Lower lobe of right lung (tissue), 2 donors: ENCODE measurements around the gene GLIPR1. TPM values are rescaled to one million over a fixed set of nuclear protein-coding genes. Genes with fewer than 3 reads are reported as not detected.
A peak's percentile ranks its signal among the peaks of the same experiment; 100 is the strongest.

ENCODE experiments used
- ATAC-seq, 2 donors: fragments of 200-7000 bp; cut with Tn5 transposase; one replicate each; pipeline ENCODE4 v1.9.1; 2020 to 2022; ENCODE audit warnings: mild to moderate bottlenecking in 2 of 2, moderate library complexity in 2 of 2
- DNase-seq: peaks from one replicate; pipeline ENCODE4 v3.0.0-alpha.2; 2020
- H3K27ac ChIP-seq: fragments of 200-600 bp; one replicate; pipeline ENCODE4 v1.8.0; 2022
- H3K27me3 ChIP-seq: fragments of 200-600 bp; one replicate; pipeline ENCODE4 v1.8.0; 2022; ENCODE audit warnings: low read depth
- H3K36me3 ChIP-seq: fragments of 200-600 bp; one replicate; pipeline ENCODE4 v1.8.0; 2022; ENCODE audit warnings: mild to moderate bottlenecking
- H3K4me1 ChIP-seq: fragments of 200-600 bp; one replicate; pipeline ENCODE4 v1.8.0; 2022
- H3K4me3 ChIP-seq: fragments of 200-600 bp; one replicate; pipeline ENCODE4 v1.8.0; 2022; ENCODE audit warnings: mild to moderate bottlenecking
- H3K9me3 ChIP-seq: fragments of 200-600 bp; one replicate; pipeline ENCODE4 v1.8.0; 2022
- intact Hi-C: fragments of 100-400 bp; cut with DNase I; formaldehyde crosslinking; loops from one replicate; pipeline ENCODE4 v1.11.0; 2022
- total RNA-seq: library from RNA; stranded (reverse); fragmentation: NEBNext Ultra II Directional; extraction: Animal tissue kit (Norgen Biotek cat#: 25700); gene quantifications from one replicate; pipeline ENCODE4 v1.2.1, GENCODE V29; 2021
- TF ChIP-seq, protein P1 (sequence below): fragments of 200-600 bp; IDR thresholded peaks from one replicate; pipeline ENCODE4 v1.8.0; 2022; ENCODE audit warnings: antibody characterized with exemption, mild to moderate bottlenecking
- donor health status: DM: no; HTN: yes; CAD: no; lungs with severe emphysema.

The GLIPR1 gene
- total RNA-seq, 1 donor from 2014 or later, result 52.0 TPM

DNA sequence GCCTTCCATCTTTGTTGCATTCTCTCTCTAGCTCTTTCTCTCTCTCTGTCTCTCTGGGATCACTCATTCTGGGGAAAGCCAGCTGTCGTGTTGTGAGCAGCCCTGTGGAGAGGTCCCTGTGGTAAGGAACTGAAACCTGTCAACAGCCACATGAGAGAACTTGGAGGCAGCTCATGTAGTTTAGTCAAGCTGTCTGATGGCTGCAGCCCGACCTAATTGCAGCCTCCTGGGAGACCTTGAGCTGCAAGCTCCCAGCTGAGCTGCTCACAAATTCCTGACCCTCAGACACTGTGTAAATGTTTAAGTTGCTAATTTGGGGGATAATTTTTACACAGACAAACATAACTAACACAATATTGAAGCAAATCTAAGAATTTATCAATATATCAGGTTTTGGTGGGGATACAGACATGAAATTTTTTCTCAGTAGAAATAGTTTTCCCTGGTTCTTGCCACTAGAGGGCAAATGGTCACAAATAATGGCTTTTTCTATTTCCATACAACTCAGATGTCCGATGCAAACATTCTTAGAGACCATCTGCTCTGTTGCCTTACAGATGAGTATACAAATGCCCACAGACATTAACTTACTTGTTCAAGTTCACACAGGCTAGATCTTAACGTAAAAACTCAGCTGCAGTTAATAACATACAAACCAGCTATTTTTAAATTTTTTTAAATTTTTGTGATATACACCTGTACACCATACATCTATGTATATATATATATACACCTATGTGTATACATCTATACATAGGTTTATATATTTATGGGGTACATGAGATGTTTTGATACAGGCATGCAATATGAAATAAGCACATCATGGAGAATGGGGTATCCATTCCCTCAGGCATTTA is 46.3 kb downstream of the GLIPR1 start:
- Histone ChIP-seq H3K27me3 (no peaks in the 10 kb centered on the region), H3K36me3 (no peaks in the 10 kb centered on the region), H3K9me3 (no peaks in the 10 kb centered on the region), H3K4me3 (no peak overlapping the region), H3K4me1 (no peaks in the 10 kb centered on the region), H3K27ac (no peak overlapping the region)
- TF ChIP-seq, protein P1, sequence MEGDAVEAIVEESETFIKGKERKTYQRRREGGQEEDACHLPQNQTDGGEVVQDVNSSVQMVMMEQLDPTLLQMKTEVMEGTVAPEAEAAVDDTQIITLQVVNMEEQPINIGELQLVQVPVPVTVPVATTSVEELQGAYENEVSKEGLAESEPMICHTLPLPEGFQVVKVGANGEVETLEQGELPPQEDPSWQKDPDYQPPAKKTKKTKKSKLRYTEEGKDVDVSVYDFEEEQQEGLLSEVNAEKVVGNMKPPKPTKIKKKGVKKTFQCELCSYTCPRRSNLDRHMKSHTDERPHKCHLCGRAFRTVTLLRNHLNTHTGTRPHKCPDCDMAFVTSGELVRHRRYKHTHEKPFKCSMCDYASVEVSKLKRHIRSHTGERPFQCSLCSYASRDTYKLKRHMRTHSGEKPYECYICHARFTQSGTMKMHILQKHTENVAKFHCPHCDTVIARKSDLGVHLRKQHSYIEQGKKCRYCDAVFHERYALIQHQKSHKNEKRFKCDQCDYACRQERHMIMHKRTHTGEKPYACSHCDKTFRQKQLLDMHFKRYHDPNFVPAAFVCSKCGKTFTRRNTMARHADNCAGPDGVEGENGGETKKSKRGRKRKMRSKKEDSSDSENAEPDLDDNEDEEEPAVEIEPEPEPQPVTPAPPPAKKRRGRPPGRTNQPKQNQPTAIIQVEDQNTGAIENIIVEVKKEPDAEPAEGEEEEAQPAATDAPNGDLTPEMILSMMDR, result peak; percentile 69
- intact Hi-C loops, result loop anchor here (10.0 kb wide), 1 partner anchor 508 kb away; the partner anchor contains the start of gene PHLDA1
- ATAC-seq (peak in 1 of 2 donors; percentile 36), DNase-seq (no peak)

DNA sequence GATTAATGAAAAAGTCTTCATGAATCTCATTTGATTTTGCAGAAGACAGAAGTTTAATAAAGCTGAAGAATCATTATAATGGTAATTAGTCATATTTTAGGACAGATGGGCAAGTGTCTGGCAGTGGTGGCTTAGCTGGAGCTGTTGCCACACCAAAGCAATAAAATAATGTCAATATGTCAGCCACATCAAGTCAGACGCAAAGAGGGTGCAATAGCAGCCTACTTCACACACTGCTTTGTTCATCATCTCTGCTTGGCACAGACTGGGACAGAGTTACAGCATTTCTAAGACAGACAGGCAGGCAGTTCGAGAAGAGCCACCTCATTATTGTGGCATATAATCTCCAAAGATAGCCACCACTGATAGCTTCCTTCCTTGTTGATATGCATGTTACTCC is 47.7 kb downstream of the GLIPR1 start:
- TF ChIP-seq, protein P1, result no peak
- Histone ChIP-seq H3K27ac (no peak overlapping the region), H3K36me3 (no peaks in the 10 kb centered on the region), H3K4me3 (no peak overlapping the region), H3K9me3 (no peaks in the 10 kb centered on the region), H3K27me3 (no peaks in the 10 kb centered on the region), H3K4me1 (no peaks in the 10 kb centered on the region)
- intact Hi-C loops, result loop anchor here (10.0 kb wide), 1 partner anchor 507 kb away; the partner anchor contains the start of gene PHLDA1
- no peak for DNase-seq
- ATAC-seq, result no peak

DNA sequence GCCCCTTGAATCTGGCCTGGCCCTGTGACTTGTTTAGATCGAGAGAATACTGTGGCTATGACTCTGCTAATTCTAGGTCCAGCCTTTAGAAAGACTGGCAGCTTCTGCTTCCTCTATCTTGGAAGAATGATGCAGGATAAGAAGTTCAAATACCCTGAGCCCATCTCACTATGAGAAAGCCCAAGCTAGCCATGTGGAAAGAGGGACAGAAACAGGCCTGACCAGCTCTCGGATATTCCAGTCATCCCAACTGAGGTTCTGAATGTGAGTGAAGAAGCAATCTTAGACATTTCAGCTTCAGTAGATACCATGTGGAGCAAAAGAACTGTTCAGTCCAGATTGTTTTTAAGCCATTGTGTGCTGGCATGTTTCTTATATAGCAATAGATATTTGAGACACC is 48.1 kb downstream of the GLIPR1 start:
- Histone ChIP-seq H3K4me1 (no peaks in the 10 kb centered on the region), H3K4me3 (no peak overlapping the region), H3K27me3 (no peaks in the 10 kb centered on the region), H3K9me3 (no peaks in the 10 kb centered on the region), H3K36me3 (no peaks in the 10 kb centered on the region), H3K27ac (no peak overlapping the region)
- ATAC-seq (no peak), DNase-seq (no peak)
- intact Hi-C loops, result loop anchor here (10.0 kb wide), 1 partner anchor 506 kb away; the partner anchor contains the start of gene PHLDA1
- TF ChIP-seq, protein P1, result no peak

DNA sequence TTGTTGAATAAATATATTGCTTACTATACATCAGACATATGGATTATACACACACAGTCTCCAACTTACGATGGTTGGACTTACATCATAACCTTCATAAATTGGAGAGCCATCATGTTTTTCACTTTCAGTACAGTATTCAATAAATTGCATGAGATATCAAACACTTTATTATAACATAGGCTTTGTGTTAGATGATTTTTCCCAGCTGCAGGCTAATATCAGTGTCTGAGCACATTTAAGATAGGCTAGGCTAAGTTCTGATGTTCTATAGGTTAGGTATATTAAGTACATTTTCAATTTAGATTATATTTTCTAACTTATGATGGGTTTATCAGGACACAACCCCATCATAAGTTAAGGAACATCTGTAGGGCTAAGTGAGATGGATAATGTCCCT is 48.8 kb downstream of the GLIPR1 start:
- intact Hi-C loops, result loop anchor here (10.0 kb wide), 1 partner anchor 505 kb away; the partner anchor contains the start of gene PHLDA1
- no peaks in the 10 kb centered on the region for H3K9me3 ChIP-seq
- TF ChIP-seq, protein P1, result no peak
- H3K4me3 ChIP-seq, result no peak overlapping the region
- H3K27me3 ChIP-seq, result no peaks in the 10 kb centered on the region
- H3K27ac ChIP-seq, result no peak overlapping the region
- H3K36me3 ChIP-seq, result no peaks in the 10 kb centered on the region
- DNase-seq (no peak), ATAC-seq (no peak)
- no peaks in the 10 kb centered on the region for H3K4me1 ChIP-seq

DNA sequence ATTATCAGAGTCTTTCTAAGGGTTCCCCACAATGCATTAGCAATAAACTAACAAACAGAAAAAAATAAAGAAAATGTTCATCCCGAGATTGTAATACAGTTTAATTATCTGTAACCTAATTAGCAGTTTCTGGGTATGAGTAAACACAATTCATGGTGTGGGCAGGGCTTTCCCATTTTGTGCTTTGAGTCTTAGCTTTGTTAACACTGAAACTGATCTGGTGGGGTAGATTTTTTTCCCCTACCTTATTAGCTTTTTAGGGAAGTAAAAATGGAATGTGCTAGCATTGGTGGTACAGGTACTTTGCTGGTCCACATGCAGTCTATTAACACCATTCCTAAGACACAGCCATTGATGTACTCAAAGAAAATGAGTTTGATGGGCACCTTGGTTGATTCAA is 49.3 kb downstream of the GLIPR1 start:
- DNase-seq (no peak), ATAC-seq (no peak)
- H3K36me3 ChIP-seq, result no peaks in the 10 kb centered on the region
- no peaks in the 10 kb centered on the region for H3K9me3 ChIP-seq
- no peak overlapping the region for H3K27ac ChIP-seq
- no peaks in the 10 kb centered on the region for H3K4me1 ChIP-seq
- no peaks in the 10 kb centered on the region for H3K27me3 ChIP-seq
- intact Hi-C loops, result loop anchor here (10.0 kb wide), 1 partner anchor 505 kb away; the partner anchor contains the start of gene PHLDA1
- TF ChIP-seq, protein P1, result no peak
- H3K4me3 ChIP-seq, result no peak overlapping the region
